IPS DF 19.7 (cell line): ENCODE measurements around the gene HAAO.

Experiments used
- DNase-seq: peaks from one replicate; pipeline ENCODE4 v3.0.0-alpha.2; 2013; ENCODE audit warnings: low read depth, low spot score

Gene HAAO

DNA sequence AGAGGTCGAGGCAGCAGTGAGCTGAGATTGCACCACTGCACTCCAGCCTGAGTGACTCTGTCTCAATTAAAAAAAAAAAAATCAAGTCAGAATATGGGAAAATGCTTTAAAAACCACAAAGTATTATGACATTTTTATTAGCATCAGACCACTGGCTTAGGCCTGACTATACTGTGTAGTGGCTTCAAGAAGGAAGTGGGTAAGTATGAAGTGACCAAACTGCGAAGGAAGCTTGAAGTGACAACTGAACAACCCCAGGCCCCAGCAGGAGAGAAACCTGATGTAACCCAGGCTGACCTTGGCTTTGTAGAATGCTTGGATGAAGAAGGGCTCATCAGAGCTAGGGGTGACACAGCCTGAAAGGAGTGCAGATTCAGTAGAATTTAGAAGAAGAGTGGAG, 21.4 kb upstream of the HAAO start:
- no peak for DNase-seq

DNA sequence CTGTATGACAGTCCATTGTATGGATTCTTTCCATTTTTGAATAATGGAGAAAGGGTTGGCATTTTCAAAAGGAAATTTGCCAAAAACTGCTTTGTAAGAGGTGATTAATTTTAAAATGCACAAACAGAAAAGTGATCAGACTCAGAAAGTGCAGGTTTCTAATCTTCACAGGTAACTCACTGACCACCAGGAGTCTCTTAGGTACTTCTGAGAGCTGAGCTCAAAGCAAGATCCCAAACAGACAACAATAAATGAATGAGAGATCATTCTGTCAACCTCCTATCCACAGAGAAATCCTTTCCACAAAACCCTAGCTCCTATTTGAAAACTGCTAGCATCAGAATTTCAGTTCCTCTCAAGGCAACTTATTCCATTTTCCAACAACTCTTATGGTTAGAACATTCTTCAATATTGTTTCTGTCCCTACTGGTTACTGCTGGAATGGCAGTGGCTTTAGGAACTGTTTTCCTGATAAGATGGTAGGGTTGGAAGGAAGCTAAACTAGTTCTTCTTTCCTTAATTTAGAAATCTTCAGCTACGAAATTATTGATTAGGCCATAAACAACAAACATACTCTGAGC, 20.6 kb upstream of the HAAO start:
- DNase-seq, result no peak

DNA sequence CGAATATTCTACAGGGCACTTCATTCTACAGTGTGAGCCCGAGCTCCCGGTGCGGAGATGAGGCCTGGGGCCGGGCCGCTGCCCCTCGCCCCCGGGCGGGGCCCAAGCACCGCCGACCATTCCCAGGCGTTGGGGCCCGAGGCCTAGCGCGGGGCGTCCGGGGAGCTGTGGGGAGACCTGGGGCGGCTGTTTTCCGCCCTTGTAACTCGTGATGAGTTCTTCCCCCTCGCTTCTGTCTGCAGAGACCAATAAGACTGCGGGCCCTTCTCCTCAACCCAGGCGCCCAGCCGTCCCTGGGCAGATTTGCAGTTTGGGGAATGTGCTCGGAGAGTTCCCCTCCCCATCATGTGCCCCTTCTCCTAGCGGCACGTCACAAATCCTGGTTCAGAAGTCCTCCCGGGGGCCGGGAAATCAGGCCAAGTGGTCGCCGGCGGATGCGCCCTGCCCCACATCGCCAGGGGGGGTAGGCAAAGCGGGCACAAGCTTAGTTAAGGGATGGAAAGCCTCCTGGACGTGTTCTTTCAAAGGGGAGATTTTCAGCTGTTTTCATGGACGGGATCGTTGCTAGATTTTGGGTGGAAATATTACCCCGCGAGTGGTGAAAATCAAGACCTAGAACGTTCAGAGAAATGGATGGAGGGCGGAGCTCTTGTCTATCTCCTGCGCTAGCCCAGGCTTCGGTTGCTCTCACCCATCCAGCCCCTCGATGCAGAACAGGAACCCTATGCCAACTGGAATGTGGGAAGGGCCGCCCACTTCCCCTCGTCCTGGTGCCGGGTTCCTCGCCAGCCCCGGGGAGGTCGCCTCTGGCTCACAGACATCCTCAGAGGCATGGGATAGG, 18.8 kb upstream of the HAAO start:
- DNase-seq, result no peak

DNA sequence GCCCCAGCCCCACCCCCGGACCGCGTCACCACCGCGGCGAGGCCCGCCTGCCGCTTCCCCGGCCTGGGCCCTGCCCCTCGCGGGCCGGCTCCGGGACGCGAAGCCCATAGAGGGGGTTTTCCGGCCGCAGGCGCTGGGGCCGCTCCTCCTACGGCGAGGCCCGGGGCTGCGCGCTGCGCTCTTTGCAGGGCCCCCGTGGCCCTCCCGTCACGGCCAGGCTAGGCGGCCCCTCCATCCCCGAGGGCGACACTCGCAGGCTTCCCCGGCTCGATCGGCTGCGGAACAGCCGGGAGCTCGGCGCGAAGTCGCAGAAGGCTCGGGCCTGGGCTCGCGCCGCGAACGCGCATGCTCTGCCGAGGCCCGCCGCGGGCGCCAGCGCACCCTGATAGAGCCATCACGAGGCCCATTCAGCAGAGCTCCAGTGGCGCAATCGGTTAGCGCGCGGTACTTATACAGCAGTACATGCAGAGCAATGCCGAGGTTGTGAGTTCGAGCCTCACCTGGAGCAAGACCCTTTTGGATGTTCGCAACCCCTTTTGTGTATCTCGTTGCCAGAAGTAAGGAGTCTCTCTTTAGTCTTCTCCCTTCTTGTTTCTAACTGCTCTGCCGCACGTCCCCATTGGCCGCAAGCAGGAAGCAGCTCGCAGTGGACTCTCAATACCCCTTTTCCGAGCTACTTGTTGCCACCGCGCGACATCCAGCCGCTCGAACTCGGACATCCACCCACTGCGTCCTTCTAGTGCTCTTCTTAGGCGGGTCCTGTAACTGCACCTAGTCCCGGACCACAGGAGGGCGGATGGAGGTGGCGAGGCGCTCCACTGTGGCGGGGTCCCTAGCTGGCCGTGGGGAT, 18.0 kb upstream of the HAAO start:
- no peak for DNase-seq

DNA sequence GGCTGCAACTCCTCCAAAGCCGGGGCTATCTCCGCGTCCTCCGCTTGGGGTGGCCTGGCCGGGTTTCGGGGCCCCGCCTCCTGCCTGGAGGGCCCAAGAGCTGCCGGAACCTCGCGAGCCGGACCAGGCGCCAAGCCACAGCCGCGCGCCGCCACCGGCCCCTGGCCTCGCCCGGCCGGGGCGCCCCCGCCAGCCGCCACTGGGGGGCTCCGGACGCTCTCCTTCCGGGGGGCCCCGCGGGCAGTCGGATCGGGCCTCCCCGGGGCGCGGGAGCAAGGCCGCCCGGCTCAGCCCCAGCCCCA, 17.4 kb upstream of the HAAO start:
- no peak for DNase-seq

DNA sequence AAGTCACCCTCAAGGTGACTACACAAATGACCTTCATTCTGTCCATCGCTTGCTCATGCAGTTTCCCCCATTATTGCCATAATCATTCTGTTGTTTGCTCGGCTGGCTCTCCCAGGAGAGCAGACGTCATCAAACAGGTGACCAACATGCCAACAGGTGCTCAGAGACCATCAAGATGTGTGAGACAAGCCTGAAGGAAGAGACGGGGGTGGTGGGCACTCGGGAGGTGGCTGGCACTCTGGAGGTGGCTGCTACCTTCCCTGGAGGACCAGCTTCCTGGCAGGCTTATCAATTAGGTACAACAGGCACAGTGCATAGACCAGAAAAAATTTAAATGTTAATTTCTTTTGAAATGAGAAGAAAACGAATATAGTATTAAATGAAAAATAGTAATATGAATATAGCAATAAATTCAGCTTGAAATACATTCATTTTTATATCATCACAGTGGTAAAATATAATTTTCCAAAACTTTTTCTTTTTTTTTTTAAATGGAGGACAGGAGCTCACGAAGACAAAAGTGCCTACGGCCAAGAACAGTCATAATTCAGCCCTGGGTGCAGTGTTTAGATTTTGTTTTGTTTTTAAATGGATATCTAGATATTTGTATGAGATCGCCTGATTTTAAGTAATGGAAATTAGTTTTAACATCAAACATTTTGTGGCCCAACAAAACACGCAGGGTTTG, 16.9 kb upstream of the HAAO start:
- no peak for DNase-seq

DNA sequence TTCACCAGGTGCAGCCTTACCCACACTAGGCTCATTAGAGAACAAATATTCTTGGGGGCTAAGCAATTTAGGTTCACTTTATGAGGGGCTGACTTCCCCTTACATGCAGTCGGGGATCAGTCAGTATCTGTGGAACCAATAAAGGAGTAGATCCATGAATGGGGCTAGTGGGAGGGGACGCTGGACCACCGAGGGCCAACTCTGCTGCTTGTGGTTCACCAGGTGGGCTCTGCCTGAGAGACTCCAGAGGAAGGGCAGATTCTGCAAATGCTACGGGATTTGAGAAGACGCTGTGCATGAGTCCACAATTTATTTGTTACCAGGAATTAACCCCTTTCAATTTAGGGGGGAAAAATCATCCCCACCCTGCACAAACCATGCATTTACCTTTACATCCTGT, 15.9 kb upstream of the HAAO start:
- no peak for DNase-seq

DNA sequence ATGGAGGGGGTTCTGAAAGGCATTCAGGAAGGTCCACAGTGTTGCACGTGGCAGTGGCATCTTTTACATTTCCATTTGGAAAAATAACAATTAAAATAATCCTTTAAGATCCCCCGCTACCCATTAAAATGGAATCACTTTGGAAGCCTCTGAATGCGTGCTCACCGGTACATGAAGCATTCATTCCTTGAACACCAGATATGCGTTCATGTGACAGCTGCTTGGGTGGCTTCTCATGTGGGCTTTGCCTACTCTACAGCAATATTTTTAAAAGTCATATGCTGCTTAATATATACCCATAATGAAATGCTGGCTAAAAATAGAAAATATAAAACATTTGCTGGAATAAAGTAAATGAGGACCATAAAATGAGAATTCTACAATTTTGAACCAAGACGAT, 14.4 kb upstream of the HAAO start:
- DNase-seq, result no peak

DNA sequence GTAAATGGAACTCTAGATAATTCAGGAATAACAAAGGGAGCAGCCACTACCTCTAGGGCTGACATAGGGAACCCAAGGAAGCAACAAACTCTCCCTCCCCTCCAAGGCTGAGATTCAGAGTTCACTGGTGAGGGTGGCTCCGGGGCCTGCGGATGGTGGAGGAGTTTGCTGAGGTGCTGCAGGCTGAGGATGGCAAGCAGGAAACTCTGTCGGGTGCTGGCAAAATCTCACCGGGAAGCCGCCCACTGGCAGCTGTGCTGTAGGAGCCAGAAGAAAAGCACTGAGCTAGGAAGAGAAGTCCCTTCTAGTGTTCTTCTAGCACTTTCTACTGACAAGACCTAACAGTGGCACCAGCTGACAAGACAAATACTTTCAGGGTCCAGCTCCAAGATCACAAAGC, 12.5 kb upstream of the HAAO start:
- DNase-seq, result no peak

DNA sequence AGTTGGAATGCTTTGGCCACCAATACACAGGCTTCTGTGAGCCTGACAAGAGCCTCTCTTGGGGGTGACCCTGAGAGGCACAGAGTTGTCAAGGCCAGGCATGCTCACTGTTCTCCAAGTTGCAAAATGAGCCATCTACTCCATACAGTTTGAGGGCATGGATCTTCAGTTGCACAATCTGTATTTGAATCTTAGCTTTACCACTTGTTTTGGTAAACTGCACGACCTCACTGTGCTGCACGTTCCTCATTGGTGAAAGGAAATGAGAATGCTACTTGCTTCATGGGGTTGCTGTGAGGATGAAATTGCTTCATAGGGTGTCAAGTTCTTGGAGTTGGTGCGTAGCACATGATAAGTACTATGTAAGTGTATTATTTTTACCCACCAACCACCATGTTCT, 12.0 kb upstream of the HAAO start:
- no peak for DNase-seq

DNA sequence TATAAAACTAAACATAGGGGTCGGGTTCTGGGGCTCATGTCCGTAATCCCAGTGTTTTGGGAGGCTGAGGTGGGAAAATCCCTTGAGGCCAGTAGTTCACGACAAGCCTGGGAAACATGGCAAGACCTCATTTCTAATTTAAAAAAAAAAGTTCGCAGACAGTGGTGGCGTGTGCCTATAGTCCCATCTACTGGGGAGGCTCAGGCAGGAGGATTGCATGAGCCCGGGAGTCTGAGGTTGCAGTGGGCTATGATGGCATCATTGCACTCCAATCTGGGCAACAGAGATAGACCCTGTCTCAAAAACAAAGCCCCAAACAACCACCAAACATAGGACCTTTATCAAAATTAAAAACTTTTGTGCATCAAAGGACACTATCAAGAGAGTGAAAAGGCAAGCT, 9.8 kb upstream of the HAAO start:
- no peak for DNase-seq

DNA sequence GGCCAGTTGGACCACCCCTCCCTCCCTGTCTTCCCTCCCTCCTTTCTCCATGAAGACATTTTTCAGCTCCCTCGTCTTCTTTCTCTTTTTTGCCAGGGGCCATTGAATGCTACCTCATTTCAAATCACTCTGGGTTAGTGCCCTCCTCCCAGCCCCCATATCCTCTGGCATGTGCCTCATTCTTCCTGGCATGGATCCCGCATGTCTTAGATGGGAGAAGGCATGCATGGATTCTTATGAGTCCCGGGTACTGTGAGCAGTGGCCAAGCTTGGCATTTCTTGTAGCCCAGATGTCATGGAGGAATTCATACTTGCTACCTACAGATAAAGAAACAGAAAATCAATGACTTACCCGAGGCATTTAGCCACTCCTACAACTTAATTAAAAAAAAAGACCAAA, 9.0 kb upstream of the HAAO start:
- no peak for DNase-seq

DNA sequence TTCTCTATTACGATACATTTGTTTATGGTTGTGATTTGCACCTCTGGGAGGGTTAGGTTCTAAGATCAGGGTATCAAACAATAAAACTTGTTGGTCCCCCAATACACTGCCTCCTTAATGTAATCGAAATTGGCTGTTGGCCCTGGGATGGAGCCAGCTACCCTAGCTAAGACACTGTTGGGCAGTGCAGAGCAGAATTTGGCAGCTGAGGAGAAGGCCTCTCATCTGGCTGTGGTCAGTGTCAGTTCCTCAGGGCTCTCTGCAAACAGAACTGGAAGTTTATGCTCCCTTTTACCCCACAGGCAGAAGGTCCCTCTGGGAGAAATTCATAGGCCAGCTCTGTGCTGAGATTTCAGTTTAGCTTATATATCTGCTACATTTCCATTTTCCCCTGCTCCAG, 8.6 kb upstream of the HAAO start:
- no peak for DNase-seq

DNA sequence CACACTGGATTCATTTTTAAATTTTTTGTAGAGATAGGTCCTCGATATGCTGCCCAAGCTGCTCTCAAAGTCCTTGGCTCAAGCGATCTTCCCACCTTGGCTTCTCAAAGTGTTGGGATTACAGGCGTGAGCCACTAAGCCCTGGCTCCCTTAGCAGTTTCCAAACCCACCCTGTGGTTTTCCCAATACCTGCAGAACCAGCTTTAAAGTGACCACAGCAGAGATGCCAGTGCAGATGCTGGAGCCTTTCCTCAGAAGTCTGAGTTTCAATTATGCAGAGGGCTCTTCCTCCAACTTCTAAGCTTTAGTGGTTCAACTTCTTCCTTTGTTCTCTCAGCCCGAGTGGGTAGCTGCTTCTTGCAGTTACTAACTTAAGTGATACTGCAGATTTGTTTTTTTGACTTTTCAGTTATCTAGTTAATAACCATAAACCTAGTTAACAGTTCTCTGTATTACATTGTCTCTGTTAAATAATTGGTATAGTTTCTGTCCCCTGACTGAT, 8.1 kb upstream of the HAAO start:
- DNase-seq, result no peak

DNA sequence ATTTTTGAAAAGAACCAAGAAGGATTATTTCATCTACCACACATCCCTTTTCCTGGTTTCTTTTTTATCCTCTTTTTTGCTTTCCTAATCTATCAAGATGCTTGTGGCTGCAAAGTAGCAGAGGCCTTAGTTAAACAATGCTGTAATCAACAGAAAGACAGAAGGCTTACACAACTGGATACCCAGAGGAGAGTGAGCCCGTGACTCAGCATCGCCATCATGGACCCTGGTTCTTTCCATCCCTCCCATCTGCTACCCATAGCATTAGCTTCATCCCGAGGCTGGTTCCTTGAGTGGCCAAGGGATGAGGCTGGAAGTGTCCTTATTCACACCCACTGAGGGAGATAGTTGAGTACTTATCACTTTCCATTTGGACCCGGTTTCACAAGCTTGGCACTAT, 7.5 kb upstream of the HAAO start:
- DNase-seq, result no peak

DNA sequence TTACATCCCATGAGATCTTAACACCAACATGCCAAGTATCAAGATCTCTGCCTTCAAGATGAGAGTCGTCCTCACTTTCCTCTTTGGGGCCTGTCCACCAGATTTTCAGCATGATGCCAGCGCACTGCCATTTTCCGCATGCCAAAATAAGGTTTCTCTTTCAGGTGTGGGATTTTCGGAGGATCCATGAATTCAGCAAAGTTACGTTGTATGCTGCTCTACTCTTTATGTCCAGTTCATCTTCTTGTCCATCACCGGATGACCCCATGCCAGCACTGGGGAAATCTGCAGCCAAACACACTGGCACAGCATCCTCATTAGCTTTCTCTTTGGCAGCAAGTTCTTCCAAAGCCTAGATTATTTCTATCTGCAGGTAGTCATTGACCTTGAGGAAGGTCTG, 4.9 kb upstream of the HAAO start:
- DNase-seq, result no peak

DNA sequence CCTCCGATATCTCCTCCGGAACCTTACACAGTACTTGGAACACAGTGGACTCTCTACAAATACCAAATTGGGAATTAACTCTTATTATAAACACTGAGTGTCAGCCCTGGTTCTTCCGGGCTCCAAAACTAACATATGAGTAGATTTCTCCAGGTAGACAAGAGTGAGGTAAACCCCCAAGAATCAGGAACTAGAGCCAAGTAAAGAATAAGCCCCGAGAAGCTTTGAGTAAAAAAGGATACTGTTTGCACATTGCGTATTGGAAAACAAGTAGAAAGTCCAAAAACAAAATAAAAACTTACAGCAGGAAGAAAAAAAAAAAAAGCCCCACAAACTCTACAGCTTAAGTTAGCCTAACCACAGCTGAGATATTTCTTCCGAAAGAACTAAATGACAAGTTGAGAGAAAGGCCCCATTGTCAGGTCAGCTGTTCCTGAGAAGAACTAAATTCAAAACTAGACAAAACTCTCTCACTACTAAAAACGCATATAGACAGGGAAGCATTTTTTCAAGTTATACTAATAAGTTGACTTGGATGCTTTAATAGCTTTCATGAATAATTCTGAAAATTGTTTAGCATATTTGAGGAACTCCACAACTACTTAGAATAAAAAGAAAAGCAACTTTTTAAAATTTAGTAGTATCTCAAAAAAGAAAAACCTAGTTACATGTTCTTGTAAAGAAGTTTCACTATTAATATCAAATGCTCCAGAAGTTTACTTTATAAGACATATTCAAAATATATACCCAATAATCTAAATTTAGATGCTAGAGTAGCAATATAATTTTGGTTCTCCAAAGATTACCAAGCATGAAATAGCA, 4.3 kb upstream of the HAAO start:
- no peak for DNase-seq

DNA sequence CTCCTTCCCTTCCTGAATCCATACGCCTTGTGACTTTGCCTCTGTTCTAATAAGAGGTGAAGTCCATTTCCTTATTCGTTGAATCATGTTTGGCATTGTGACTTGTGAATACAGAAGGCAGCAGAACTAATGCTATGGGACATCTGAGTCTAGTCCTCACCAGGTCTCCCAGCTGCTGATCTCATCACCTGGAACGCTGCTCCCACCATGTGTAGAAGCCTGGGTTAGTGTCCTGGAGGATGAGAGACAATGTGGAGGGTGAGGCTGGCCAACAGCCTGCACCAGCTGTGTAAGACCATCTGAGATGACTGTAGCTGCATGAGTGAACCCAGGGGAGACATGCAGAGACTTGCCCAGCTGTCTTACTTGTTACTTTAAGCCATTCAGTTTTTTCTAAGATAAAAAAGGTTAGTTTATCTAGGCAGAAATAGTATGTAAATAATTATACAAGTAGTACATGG, 3.5 kb upstream of the HAAO start:
- DNase-seq, result no peak

DNA sequence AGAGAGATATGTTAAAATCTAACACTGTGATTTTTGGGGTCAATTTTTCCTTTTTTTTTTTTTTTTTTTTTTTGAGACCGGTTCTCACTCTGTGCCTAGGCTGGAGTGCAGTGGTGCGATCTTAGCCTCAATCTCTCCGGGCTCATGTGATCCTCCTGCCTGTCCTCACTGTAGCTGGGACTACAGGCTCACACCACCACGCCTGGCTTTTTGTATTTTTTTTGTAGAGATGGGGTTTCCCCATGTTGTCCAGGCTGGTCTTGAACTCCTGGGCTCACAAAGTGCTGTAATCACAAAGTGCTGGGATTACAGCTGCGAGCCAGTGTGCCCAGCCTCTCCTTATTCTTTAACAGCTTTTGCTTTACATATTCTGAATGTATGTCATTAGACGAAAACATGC, 2.9 kb upstream of the HAAO start:
- no peak for DNase-seq

DNA sequence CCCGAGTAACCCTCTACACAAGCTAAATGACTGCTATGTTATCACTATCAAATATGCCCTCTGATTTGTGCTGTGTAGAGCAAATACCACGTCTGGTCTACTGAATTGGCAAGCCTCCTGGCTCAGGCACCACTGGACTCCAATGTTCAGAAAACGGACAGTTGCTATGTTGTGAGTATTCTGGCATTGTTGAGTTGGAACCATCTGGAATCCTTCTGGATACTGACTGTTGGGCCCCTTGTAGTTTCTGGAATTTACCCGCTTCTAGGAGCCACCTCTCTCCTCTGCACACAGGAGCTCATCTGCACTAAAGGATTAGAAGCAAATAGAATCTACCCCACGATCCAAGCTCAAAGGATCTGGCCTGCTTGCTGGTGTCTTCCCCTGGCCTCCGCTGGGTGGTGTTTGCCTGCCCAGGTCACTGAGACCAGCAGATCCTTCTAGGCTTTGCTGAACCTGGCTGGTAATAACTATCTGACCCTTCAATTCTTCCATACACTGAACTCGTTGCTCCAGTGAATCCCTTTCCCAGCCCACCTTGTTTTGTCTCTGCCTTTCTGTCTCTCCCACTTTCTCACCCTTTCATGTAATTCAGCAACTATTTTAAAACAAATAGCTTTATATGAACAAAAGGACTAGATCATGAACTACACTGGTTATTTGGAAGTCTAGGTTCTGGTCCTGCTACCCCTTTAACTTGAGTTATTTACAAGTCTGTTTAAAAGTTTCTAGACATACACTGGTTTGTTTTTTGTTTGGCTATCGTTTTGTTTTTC, 2.1 kb upstream of the HAAO start:
- DNase-seq, result no peak
